B cell (primary cell): Measurements from ENCODE around the gene ERBB2.

Experiments
- CTCF ChIP-seq: fragments of 200-600 bp; IDR thresholded peaks from one replicate; pipeline ENCODE4 v1.8.0; 2022; ENCODE audit warnings: antibody characterized with exemption, mild to moderate bottlenecking
- EZH2 ChIP-seq: IDR thresholded peaks from 2 replicates; pipeline ENCODE4 v1.6.1; 2012; ENCODE audit warnings: borderline replicate concordance, low read depth, mild to moderate bottlenecking, moderate library complexity, low read length; ENCODE audit not compliant: insufficient read depth, poor library complexity, severe bottlenecking

- TF ChIP-seq CTCF (no peak), EZH2 (no peak)
Measured at GRCh38 chr17:39777534-39778365, 77.9 kb downstream of the ERBB2 start.
